Measurements from ENCODE around the gene RFC1. TPM values are rescaled to one million over a fixed set of nuclear protein-coding genes. Genes with fewer than 3 reads are reported as not detected.

The RFC1 gene
- polyA plus RNA-seq, 1 experiment = 18.1 TPM

DNA sequence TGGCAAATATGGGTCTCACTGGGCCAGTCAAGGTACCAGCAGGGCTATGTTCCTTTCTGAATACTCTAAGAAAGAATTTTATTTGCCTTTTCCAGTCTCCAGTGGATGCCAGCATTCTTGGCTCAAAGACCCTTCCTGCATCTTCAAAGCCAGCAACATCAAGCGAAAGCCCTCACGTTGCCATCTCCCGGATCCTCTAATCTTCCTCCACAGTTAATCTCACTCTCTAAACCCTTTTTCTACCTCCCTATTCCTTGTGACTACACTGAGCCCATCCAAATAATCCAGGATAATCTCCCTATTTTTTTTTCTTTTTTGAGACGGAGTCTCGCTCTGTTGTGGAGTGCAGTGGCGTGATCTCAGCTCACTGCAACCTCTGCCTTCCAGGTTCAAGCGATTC is 23.4 kb downstream of the RFC1 start:
- TF ChIP-seq CTCF (IDR thresholded peaks at IDR 0.05; ENCODE audit: insufficient read depth, low read depth, low read length) = no peak
- POLR2A ChIA-PET = no interaction called here
- no peaks in the 10 kb centered on the region for H3K36me3 ChIP-seq (ENCODE audit: control insufficient read depth, insufficient read depth, low read length)
- DNase-seq (ENCODE audit: low read depth) = no peak
- no peaks in the 10 kb centered on the region for H3K27me3 ChIP-seq (ENCODE audit: control insufficient read depth, insufficient read depth, low read length)
- CTCF ChIA-PET = no interaction called here
- H3K4me3 ChIP-seq (ENCODE audit: low read depth, low read length) = no peak overlapping the region

GRCh38 chr4:39341075-39341725 is 25.0 kb downstream of the RFC1 start:
- POLR2A ChIA-PET = interaction anchor here (0.6 kb wide), 1 partner anchor 186 kb away, joined by 5 read pairs; no protein-coding TSS in a partner anchor
- CTCF ChIA-PET = interaction anchor here (1.2 kb wide), 1 partner anchor 10 kb away, joined by 4 read pairs; no protein-coding TSS in a partner anchor
- TF ChIP-seq CTCF (IDR thresholded peaks at IDR 0.05; ENCODE audit: insufficient read depth, low read depth, low read length) = no peak

DNA sequence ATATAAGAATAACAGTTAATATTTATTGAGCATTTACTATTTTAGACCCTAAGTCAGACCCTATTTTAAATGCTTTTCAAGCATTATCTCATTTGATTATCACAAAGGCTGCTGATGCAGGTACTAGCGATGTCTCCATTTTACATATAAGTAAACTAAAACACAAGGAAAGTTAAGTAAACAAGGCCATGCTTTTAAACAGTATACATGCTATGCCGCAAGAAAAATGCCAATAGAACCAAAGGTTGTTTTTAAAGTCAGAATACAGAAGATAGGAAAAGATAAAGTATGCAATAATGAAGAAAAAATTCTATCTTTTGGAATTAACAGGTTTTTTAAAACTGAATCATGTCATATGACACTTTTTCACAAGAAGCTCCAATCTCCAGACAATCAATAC is 26.2 kb downstream of the RFC1 start:
- H3K36me3 ChIP-seq (ENCODE audit: control insufficient read depth, insufficient read depth, low read length) = no peaks in the 10 kb centered on the region
- ChIA-PET CTCF (no interaction called here), POLR2A (no interaction called here)
- H3K27me3 ChIP-seq (ENCODE audit: control insufficient read depth, insufficient read depth, low read length) = no peaks in the 10 kb centered on the region
- no peak overlapping the region for H3K4me3 ChIP-seq (ENCODE audit: low read depth, low read length)
- no peak for DNase-seq (ENCODE audit: low read depth)
- TF ChIP-seq CTCF (IDR thresholded peaks at IDR 0.05; ENCODE audit: insufficient read depth, low read depth, low read length) = no peak

More at GRCh38 chr4:39341075-39341725, 25.0 kb downstream of the RFC1 start:
- Histone ChIP-seq H3K36me3 (ENCODE audit: control insufficient read depth, insufficient read depth, low read length) (no peaks in the 10 kb centered on the region), H3K27me3 (ENCODE audit: control insufficient read depth, insufficient read depth, low read length) (no peaks in the 10 kb centered on the region), H3K4me3 (ENCODE audit: low read depth, low read length) (no peak overlapping the region)
- no peak for DNase-seq (ENCODE audit: low read depth)

GRCh38 chr4:39337841-39338240 is 28.3 kb downstream of the RFC1 start:
- no peaks in the 10 kb centered on the region for H3K27me3 ChIP-seq (ENCODE audit: control insufficient read depth, insufficient read depth, low read length)
- DNase-seq (ENCODE audit: low read depth) = no peak
- CTCF ChIA-PET = no interaction called here
- H3K4me3 ChIP-seq (ENCODE audit: low read depth, low read length) = no peak overlapping the region
- no peaks in the 10 kb centered on the region for H3K36me3 ChIP-seq (ENCODE audit: control insufficient read depth, insufficient read depth, low read length)
- POLR2A ChIA-PET = no interaction called here
- TF ChIP-seq CTCF (IDR thresholded peaks at IDR 0.05; ENCODE audit: insufficient read depth, low read depth, low read length) = no peak

- Histone ChIP-seq H3K36me3 (ENCODE audit: control insufficient read depth, insufficient read depth, low read length) (no peaks in the 10 kb centered on the region), H3K27me3 (ENCODE audit: control insufficient read depth, insufficient read depth, low read length) (no peaks in the 10 kb centered on the region), H3K4me3 (ENCODE audit: low read depth, low read length) (no peak overlapping the region)
- TF ChIP-seq CTCF (IDR thresholded peaks at IDR 0.05; ENCODE audit: insufficient read depth, low read depth, low read length) = no peak
- ChIA-PET CTCF (no interaction called here), POLR2A (no interaction called here)
- DNase-seq (ENCODE audit: low read depth) = no peak
These were observed 30.6 kb downstream of the RFC1 start for GRCh38 chr4:39335566-39335965.

Data from BJ (cell line).